Stimulated activated CD8-positive, alpha-beta memory T cell treated with anti-CD3 and anti-CD28 coated beads, Interleukin-15, amount 100 ng/mL, for 24 hours (primary cell): ENCODE data around the gene RPTOR.
"Not testable (repeated sequence)": the region's sequence is repeated elsewhere in the genome, so short reads cannot be mapped to it uniquely, and the experiment has no call there.

Experiments
- DNase-seq: peaks from one replicate; pipeline ENCODE4 v3.0.0-alpha.2; 2020; ENCODE audit warnings: low read depth

The RPTOR gene

GRCh38 chr17:80798595-80799537, 254.2 kb downstream of the RPTOR start:
- no peak for DNase-seq

GRCh38 chr17:80799538-80800480, 255.2 kb downstream of the RPTOR start:
- no peak for DNase-seq

GRCh38 chr17:80800481-80801391, 256.1 kb downstream of the RPTOR start:
- no peak for DNase-seq

GRCh38 chr17:80802626-80803450, 258.2 kb downstream of the RPTOR start:
- no peak for DNase-seq

- no peak for DNase-seq
Measured at GRCh38 chr17:80803451-80804428, 259.1 kb downstream of the RPTOR start.

GRCh38 chr17:80804466-80804865, 259.8 kb downstream of the RPTOR start:
- DNase-seq: no peak

GRCh38 chr17:80805032-80805751, 260.6 kb downstream of the RPTOR start:
- no peak for DNase-seq

GRCh38 chr17:80807014-80807413, 262.4 kb downstream of the RPTOR start:
- no peak for DNase-seq

- DNase-seq: no peak
Measured at GRCh38 chr17:80807882-80808281, 263.2 kb downstream of the RPTOR start.

GRCh38 chr17:80811181-80812105, 266.8 kb downstream of the RPTOR start:
- DNase-seq: no peak

- no peak for DNase-seq
Measured at GRCh38 chr17:80812362-80813088, 267.9 kb downstream of the RPTOR start.

GRCh38 chr17:80813318-80813717, 268.7 kb downstream of the RPTOR start:
- DNase-seq: no peak

GRCh38 chr17:80814491-80814890, 269.9 kb downstream of the RPTOR start:
- no peak for DNase-seq

GRCh38 chr17:80815151-80815681, 270.6 kb downstream of the RPTOR start:
- no peak for DNase-seq

- not testable (repeated sequence) for DNase-seq
Measured at GRCh38 chr17:80815718-80816117, 271.1 kb downstream of the RPTOR start.

GRCh38 chr17:80816241-80817103, 271.8 kb downstream of the RPTOR start:
- no peak for DNase-seq
